ENCODE results near the gene AMMECR1.

AMMECR1 gene

GRCh38 chrX:110286106-110286505, 31.8 kb downstream of the AMMECR1 start:
- Histone ChIP-seq H3K4me2 (ENCODE audit: insufficient read depth, low read length) (no peak overlapping the region), H3K79me2 (ENCODE audit: insufficient read depth, low read length) (no peaks in the 10 kb centered on the region), H3K4me3 (ENCODE audit: low read depth in 1 of 2, low read length in 2 of 2) (no peak overlapping the region), H3K9me3 (ENCODE audit: insufficient read depth, low read length, severe bottlenecking) (no peaks in the 10 kb centered on the region), H3K27ac (ENCODE audit: low read length) (no peak overlapping the region), H4K20me1 (ENCODE audit: insufficient read depth, low read length) (no peaks in the 10 kb centered on the region), H3K4me1 (ENCODE audit: insufficient read depth, low read length) (no peaks in the 10 kb centered on the region), H3K9ac (ENCODE audit: low read depth, low read length) (no peak overlapping the region), H3K36me3 (ENCODE audit: insufficient read depth, low read length) (no peaks in the 10 kb centered on the region), H2AFZ (ENCODE audit: low read depth, low read length) (no peak overlapping the region), H3K27me3 (ENCODE audit: insufficient read depth, low read length, poor library complexity) (no peaks in the 10 kb centered on the region)
- TF ChIP-seq EZH2 (IDR thresholded peaks at IDR 0.05; ENCODE audit: borderline replicate concordance, low read depth, low read length, severe bottlenecking) (no peak), CTCF (IDR thresholded peaks at IDR 0.05; ENCODE audit: borderline replicate concordance, extremely low read depth, low read length, poor library complexity, severe bottlenecking) (no peak)
- ATAC-seq (ENCODE audit: insufficient read depth, low read depth) = no peak
- DNase-seq = no peak

- Histone ChIP-seq H3K79me2 (ENCODE audit: insufficient read depth, low read length) (no peaks in the 10 kb centered on the region), H3K9me3 (ENCODE audit: insufficient read depth, low read length, severe bottlenecking) (no peaks in the 10 kb centered on the region), H3K4me2 (ENCODE audit: insufficient read depth, low read length) (no peak overlapping the region), H3K4me1 (ENCODE audit: insufficient read depth, low read length) (no peaks in the 10 kb centered on the region), H3K36me3 (ENCODE audit: insufficient read depth, low read length) (no peaks in the 10 kb centered on the region), H3K27ac (ENCODE audit: low read length) (no peak overlapping the region), H4K20me1 (ENCODE audit: insufficient read depth, low read length) (no peaks in the 10 kb centered on the region), H3K9ac (ENCODE audit: low read depth, low read length) (no peak overlapping the region), H3K4me3 (ENCODE audit: low read depth in 1 of 2, low read length in 2 of 2) (no peak overlapping the region), H2AFZ (ENCODE audit: low read depth, low read length) (no peak overlapping the region), H3K27me3 (ENCODE audit: insufficient read depth, low read length, poor library complexity) (no peaks in the 10 kb centered on the region)
- no peak for DNase-seq
- no peak for ATAC-seq (ENCODE audit: insufficient read depth, low read depth)
- TF ChIP-seq EZH2 (IDR thresholded peaks at IDR 0.05; ENCODE audit: borderline replicate concordance, low read depth, low read length, severe bottlenecking) (no peak), CTCF (IDR thresholded peaks at IDR 0.05; ENCODE audit: borderline replicate concordance, extremely low read depth, low read length, poor library complexity, severe bottlenecking) (no peak)
Measured at GRCh38 chrX:110284159-110284558, 33.7 kb downstream of the AMMECR1 start.

- H3K36me3 ChIP-seq (ENCODE audit: insufficient read depth, low read length) = no peaks in the 10 kb centered on the region
- no peak overlapping the region for H3K9ac ChIP-seq (ENCODE audit: low read depth, low read length)
- no peak for ATAC-seq (ENCODE audit: insufficient read depth, low read depth)
- no peak overlapping the region for H3K4me3 ChIP-seq (ENCODE audit: low read depth in 1 of 2, low read length in 2 of 2)
- H3K27ac ChIP-seq (ENCODE audit: low read length) = no peak overlapping the region
- H3K27me3 ChIP-seq (ENCODE audit: insufficient read depth, low read length, poor library complexity) = no peaks in the 10 kb centered on the region
- H3K4me2 ChIP-seq (ENCODE audit: insufficient read depth, low read length) = no peak overlapping the region
- no peaks in the 10 kb centered on the region for H3K4me1 ChIP-seq (ENCODE audit: insufficient read depth, low read length)
- H2AFZ ChIP-seq (ENCODE audit: low read depth, low read length) = no peak overlapping the region
- H4K20me1 ChIP-seq (ENCODE audit: insufficient read depth, low read length) = no peaks in the 10 kb centered on the region
- TF ChIP-seq EZH2 (IDR thresholded peaks at IDR 0.05; ENCODE audit: borderline replicate concordance, low read depth, low read length, severe bottlenecking) (no peak), CTCF (IDR thresholded peaks at IDR 0.05; ENCODE audit: borderline replicate concordance, extremely low read depth, low read length, poor library complexity, severe bottlenecking) (no peak)
- H3K9me3 ChIP-seq (ENCODE audit: insufficient read depth, low read length, severe bottlenecking) = no peaks in the 10 kb centered on the region
- DNase-seq = no peak
- H3K79me2 ChIP-seq (ENCODE audit: insufficient read depth, low read length) = no peaks in the 10 kb centered on the region
Measured at GRCh38 chrX:110282922-110283321, 35.0 kb downstream of the AMMECR1 start.

- no peaks in the 10 kb centered on the region for H4K20me1 ChIP-seq (ENCODE audit: insufficient read depth, low read length)
- no peak overlapping the region for H3K4me2 ChIP-seq (ENCODE audit: insufficient read depth, low read length)
- TF ChIP-seq EZH2 (IDR thresholded peaks at IDR 0.05; ENCODE audit: borderline replicate concordance, low read depth, low read length, severe bottlenecking) = no peak
- TF ChIP-seq CTCF (IDR thresholded peaks at IDR 0.05; ENCODE audit: borderline replicate concordance, extremely low read depth, low read length, poor library complexity, severe bottlenecking) = no peak
- H3K4me1 ChIP-seq (ENCODE audit: insufficient read depth, low read length) = no peaks in the 10 kb centered on the region
- H3K9ac ChIP-seq (ENCODE audit: low read depth, low read length) = no peak overlapping the region
- no peaks in the 10 kb centered on the region for H3K27me3 ChIP-seq (ENCODE audit: insufficient read depth, low read length, poor library complexity)
- H2AFZ ChIP-seq (ENCODE audit: low read depth, low read length) = no peak overlapping the region
- ATAC-seq (ENCODE audit: insufficient read depth, low read depth) (no peak), DNase-seq (no peak)
- H3K4me3 ChIP-seq (ENCODE audit: low read depth in 1 of 2, low read length in 2 of 2) = no peak overlapping the region
- H3K36me3 ChIP-seq (ENCODE audit: insufficient read depth, low read length) = no peaks in the 10 kb centered on the region
- no peaks in the 10 kb centered on the region for H3K9me3 ChIP-seq (ENCODE audit: insufficient read depth, low read length, severe bottlenecking)
- H3K79me2 ChIP-seq (ENCODE audit: insufficient read depth, low read length) = peaks cover 3% of the 10 kb centered on the region; the same call in 1 of the 2 replicates
- no peak overlapping the region for H3K27ac ChIP-seq (ENCODE audit: low read length)
Measured at GRCh38 chrX:110281377-110281776, 36.5 kb downstream of the AMMECR1 start.
